Stimulated activated CD4-positive, alpha-beta T cell treated with anti-CD3 and anti-CD28 coated beads, Interleukin-15, amount 100 ng/mL, for 24 hours (primary cell): ENCODE measurements around the gene MEMO1.
A peak's percentile ranks its signal among the peaks of the same experiment; 100 is the strongest.
"Not testable (repeated sequence)": the region's sequence is repeated elsewhere in the genome, so short reads cannot be mapped to it uniquely, and the experiment has no call there.

Experiments used
- DNase-seq: peaks from one replicate; pipeline ENCODE4 v3.0.0-alpha.2; 2020

The MEMO1 gene

GRCh38 chr2:31997653-31998052 lies 13.2 kb downstream of the MEMO1 start:
- DNase-seq = no peak

DNA sequence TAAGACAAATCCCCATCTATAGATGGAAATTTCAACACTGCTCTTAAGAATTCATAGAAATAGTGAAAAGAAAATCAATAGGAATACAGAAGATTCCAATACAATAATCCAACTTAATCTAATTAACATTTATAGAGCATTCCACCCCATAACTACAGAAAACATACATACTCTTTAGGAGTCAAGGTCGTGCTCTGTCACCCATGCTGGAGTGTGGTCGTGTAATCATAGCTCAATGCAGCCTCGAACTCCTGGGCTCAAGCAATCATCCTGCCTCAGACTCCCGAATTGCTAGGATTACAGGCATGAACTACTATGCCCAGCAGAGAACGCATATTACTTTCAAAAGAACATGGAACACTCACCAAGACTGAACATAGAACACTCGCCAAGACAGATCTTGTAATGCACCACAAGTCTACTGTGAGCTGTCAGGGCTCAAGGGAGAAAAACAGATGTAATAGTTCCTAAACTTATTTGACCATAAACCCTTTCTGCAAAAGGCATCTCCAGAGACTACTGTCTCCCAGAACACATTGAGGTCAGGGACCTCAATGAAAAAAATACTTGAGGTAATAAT lies 14.1 kb downstream of the MEMO1 start:
- no peak for DNase-seq

DNA sequence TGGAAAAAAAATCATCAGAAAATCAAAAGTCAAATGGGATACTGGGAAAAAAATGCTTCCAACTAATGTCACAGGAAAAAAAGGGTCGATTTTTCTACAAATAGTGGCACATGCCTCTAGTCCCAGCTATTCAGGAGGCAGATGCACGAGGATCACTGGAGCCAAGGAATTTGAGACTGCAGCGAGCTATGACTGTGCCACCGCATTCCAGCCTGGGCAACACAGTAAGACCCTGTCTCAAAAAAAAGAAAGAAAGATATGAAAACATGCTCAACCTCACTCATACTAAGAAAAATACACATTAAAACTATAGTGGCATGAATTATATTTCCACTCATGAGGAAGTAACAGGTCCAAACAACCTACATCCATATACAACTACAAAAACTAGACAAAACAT lies 17.9 kb downstream of the MEMO1 start:
- no peak for DNase-seq

DNA sequence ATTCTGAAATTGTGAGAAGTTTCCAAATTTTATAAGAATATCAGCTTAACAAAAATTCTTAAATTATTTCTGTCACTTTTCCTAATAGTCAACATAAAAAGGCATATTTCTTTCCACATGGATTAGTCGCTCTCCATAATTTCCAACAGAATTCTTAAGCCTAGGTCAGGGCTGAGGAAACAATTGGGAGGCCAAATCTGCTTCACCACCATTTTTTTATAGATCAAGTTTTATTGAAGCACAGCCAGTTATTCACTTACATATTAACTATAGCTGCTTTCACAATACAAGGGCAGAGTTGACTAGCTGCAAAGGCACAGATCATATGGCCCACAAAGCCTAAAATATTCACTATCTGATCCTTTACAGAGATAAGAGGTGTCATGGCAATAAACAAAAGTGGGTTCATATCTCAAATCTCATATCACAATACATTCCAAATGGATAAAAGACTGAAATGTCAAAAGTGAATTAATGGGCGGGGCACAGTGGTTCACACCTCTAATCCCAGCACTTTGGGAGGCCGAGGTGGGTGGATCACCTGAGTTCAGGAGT lies 18.7 kb downstream of the MEMO1 start:
- no peak for DNase-seq

DNA sequence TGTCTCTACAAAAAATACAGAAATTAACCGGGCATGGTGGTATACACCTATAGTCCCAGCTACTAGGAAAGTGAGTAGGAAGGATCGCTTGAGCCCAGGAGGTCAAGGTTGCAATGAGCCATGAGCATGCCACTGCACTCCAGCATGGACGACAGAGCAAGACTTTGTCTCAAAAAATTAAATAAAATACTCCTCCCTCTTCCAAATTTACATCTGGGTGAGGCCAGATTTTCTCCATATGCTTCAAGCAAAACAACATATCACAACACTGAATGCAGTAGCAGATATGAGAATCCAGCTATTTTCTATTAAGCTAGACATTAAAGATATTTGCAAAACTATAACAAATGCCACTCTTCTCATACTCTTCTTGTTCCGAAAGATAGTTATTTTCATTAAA lies 20.9 kb downstream of the MEMO1 start:
- no peak for DNase-seq

- no peak for DNase-seq
Observed at GRCh38 chr2:31987454-31988220, 23.2 kb downstream of the MEMO1 start.

DNA sequence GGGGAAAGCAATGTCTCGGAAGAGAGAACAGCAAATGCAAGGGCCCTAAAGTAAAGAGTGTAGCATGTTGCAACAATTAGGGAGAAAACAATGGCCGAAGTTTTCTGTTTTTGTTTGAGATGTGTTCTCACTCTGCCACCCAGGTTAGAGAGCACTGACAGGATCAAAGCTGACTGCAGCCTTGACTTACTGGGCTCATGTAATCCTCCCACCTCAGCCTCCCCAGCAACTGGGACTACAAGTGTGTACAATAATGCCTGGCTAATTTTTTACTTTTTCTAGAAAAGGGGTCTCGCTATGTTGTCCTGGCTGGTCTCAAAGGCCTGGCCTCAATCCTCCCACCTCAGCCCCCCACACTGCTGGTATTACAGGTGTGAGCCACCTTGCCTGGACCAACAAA lies 23.9 kb downstream of the MEMO1 start:
- no peak for DNase-seq

DNA sequence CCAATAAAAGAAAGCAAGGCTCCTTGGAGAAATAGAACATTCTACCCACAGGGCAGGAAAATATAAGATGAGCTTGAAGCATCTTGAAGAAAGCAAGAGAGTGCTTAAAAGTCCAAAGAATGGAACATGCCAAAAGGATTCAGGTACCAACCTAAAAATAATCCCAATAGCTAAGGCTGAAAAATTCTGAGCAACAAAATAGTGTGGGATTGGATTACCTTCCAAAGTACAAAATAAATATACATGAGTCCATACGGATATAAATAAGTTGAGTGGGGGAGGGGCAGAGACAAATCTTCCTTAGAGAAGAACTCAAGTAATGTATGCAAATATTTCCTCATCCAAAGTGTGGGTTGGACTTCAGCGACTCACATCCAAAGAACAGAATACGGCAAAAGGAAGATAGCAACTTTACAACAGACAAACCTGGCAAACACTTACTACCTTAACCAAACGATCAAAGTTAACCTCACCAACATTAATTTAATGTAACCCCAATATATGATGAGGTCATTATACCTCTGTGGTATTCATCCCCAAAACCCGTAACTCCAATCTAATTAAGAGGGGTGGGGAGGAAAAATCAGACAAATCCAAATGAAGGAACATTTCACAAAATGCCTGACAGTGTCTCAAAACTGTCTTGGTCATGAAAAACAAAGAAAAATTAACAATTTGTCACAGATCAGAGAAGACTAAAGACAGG lies 26.9 kb downstream of the MEMO1 start:
- no peak for DNase-seq

GRCh38 chr2:31980674-31981356 lies 30.0 kb downstream of the MEMO1 start:
- DNase-seq = no peak

DNA sequence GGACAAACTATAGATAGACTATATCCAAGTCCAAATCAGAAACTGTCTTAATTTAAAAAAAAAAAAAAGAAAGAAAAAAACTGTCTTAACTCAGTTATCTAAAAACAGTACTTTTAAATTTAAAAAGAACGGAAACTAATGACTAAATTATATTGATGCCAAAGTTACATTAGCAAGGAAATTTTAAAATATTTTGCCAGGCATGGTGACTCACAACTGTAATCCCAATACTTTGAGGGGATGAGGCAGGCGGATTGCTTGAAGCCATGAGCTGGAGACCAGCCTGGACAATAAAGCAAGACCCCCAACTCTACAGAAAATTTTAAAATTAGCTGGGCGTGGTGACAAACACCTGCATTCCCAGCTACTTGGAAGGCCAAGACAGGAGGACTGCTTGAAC lies 30.9 kb downstream of the MEMO1 start:
- DNase-seq = no peak

DNA sequence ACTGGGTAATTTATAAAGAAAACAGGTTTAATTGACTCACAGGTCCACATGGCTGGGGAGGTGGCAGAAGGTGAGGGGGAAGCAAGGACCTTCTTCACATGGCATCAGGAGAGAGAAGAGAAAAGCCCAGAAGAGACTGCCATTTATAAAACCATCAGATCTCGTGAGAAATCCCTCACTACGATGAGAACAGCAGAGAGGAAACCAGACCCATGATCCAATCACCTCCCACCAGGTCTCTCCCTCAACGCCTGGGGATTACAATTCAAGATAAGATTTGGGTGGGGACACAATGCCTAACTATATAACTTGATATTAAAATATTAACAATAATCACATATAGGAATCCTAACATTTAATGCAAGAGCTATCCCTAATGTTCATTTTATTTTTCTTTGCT lies 31.8 kb downstream of the MEMO1 start:
- no peak for DNase-seq

- DNase-seq = no peak
Observed at GRCh38 chr2:31978436-31978835, 32.4 kb downstream of the MEMO1 start.

- no peak for DNase-seq
Observed at GRCh38 chr2:31973665-31974064, 37.1 kb downstream of the MEMO1 start.

- DNase-seq = no peak
Observed at GRCh38 chr2:31972059-31972458, 38.7 kb downstream of the MEMO1 start.

DNA sequence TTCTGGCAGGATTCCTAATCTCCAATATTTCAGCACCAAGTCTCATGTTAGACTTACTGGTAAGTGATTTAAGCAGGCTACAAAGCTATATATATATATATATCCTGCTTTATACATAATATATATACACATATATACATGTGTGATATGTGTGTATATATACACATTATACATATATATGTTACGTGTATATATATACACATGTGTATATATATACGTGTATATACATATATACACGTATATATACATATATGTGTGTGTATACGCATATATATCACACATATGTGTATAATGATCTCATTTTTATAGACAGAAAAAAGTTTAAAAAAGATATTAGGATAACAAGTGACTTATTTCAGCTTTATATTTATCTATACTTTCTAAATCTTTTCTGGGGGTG lies 41.6 kb downstream of the MEMO1 start:
- DNase-seq = no peak

GRCh38 chr2:31967790-31968189 lies 43.0 kb downstream of the MEMO1 start:
- DNase-seq = no peak

DNA sequence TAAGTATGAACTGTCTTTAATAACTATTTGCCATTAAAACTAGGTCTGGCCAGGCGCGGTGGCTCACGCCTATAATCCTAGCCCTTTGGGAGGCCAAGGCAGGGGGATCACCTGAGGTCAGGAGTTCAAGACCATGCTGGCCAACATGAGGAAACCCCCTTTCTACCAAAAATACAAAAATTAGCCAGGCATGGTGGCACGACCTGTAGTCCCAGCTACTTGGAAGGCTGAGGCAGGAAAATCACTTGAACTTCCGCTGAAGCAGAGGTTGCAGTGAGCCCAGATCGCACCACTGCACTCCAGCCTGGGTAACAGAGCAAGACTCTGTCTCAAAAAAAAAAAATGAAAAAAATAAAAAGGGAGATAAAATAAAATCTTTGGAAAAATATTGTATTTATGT lies 44.4 kb downstream of the MEMO1 start:
- not testable (repeated sequence) for DNase-seq

- no peak for DNase-seq
Observed at GRCh38 chr2:31965094-31965493, 45.7 kb downstream of the MEMO1 start.

GRCh38 chr2:31962757-31963361 lies 47.9 kb downstream of the MEMO1 start:
- peak; percentile 63 for DNase-seq

DNA sequence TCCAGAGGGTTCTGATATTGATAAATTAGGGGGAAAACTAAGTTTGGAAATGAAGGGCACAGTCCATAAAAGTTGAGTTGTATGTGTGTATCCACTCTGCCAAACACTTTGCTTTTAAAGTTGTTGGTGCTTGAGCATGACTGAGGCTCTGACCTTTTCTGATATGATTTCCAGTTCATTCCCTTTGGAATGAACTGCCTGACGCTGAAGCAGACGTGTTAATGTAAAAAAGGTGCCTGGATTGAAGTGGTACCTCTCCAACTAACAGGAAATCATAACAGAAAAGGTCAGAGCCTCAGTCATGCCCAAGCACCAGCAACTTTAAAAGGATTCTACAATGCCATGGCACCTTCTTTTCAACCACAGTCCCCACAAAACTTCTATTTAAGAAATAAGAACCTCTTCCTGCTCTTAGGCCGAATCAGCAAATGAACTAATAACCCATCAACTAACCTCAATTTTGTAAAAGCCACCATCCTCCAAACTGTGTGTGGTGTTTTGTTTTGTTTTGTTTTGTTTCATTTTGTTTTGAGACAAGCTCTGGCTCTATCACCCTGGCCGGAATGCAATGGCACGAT lies 52.6 kb downstream of the MEMO1 start:
- no peak for DNase-seq

- DNase-seq = no peak
Observed at GRCh38 chr2:31957354-31958139, 53.3 kb downstream of the MEMO1 start.

- not testable (repeated sequence) for DNase-seq
Observed at GRCh38 chr2:31956934-31957333, 53.9 kb downstream of the MEMO1 start.
